Stimulated activated naive CD8-positive, alpha-beta T cell treated with anti-CD3 and anti-CD28 coated beads, Interleukin-15, amount 100 ng/mL, for 72 hours (primary cell): ENCODE results near the gene PLCB2.

Experiments
- ATAC-seq: fragments of 150-1000 bp; cut with Tn5 transposase; 2 replicates; pipeline ENCODE4 v1.10.0; 2021; ENCODE audit warnings: mild to moderate bottlenecking, moderate library complexity
- DNase-seq, 2 donors: peaks; one replicate each; pipeline ENCODE4 v3.0.0; 2021 to 2022
- H3K27ac Mint-ChIP-seq, 2 donors: one replicate each; pipeline ENCODE4 v1.8.0; 2022; ENCODE audit warnings: mild to moderate bottlenecking in 2 of 2, mixed read lengths in 2 of 2, moderate library complexity in 2 of 2
- H3K27me3 Mint-ChIP-seq: one replicate; pipeline ENCODE4 v1.8.0; 2022; ENCODE audit warnings: mixed read lengths
- H3K4me1 Mint-ChIP-seq: one replicate; pipeline ENCODE4 v1.8.0; 2022; ENCODE audit warnings: mild to moderate bottlenecking, mixed read lengths
- H3K4me3 Mint-ChIP-seq, 2 donors: one replicate each; pipeline ENCODE4 v1.8.0; 2022; ENCODE audit warnings: mild to moderate bottlenecking in 2 of 2, mixed read lengths in 2 of 2, moderate library complexity in 1 of 2
- H3K9me3 Mint-ChIP-seq, 2 donors: one replicate each; pipeline ENCODE4 v1.8.0; 2022; ENCODE audit warnings: mixed read lengths in 2 of 2

The PLCB2 gene

DNA sequence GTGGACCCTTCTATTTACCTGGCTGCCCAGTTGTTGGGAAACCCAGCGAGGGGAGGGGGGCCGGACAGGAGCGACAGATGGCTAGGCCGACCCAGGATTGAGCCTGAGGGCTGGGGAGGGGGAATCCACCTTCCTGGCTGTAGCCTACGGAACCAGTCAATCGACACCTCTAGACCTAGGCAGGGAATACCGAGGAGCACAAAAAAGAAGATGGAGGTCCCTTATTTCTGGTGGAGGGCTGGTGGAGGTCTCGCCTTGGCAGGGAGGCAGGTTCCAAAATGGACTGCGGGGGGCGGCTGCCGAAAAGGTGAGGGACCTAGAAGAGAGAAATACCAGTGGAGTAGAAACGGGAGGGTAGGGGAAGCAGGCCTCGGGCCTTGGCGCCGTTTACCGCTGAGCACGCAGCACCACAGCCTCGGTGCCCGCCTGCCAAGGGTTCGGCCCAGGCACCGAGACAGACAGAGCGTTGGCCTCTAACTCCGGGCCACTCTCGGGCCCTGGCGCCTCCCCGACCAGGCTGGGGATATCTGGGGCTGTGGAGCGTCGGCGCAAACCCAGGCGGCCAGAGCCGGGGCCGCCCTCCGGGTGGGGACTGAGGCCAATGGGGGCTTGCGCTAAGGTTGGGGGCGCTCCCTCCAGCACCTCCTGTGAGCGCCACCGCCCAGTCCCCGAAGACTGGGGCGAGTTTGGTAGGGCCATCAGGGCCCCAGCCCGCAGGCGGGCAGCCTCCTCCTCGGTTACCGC is 26.5 kb downstream of the PLCB2 start:
- H3K27ac Mint-ChIP-seq = no peak overlapping the region
- H3K9me3 Mint-ChIP-seq = no peaks in the 10 kb centered on the region
- H3K4me3 Mint-ChIP-seq = peak overlapping the region; percentile 17 to 63
- H3K27me3 Mint-ChIP-seq = peaks cover 71% of the 10 kb centered on the region
- ATAC-seq (peak; percentile 7), DNase-seq (no peak)
- H3K4me1 Mint-ChIP-seq = peaks cover 22% of the 10 kb centered on the region

DNA sequence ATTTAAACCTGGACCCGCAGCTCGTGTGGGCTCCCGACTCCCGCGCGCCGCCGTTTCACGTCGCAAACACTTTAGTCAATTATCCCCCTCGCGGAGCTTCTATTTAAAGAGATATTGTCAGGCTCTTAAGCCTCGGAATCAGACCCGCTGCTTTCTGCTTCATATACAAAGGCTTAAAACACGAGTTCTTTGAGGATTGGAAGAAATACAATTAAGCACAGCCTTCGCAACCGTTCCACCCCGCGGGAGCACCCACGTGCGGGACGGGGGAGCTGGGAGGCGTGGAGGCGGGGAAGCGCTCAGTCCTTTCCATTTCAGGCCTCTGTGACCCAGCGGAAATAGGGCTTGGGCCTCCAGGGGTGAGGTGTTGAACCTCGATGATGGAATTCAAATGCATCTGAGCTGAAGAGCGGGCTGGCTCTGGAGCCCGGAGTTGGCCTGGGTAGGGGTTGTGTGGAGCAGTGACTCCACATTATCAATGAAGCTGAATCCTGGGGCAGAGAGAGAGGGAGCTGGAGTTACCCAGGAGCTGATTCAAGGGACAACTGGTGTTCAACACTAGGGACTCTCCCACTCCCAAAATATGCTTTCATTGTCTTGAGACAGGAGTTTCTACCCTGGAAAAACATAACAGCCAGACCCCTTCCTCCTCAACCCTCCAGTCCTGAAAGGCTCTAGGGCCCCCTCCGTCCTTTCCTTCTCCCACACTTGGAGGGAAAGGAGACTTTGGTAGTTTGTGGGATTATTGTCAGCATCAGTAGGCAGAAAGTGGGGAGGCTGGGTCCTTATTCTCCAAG is 27.3 kb downstream of the PLCB2 start:
- H3K27ac Mint-ChIP-seq = no peak overlapping the region
- H3K4me3 Mint-ChIP-seq = peak overlapping the region in 1 of 2 donors; percentile 63
- no peak for DNase-seq
- no peaks in the 10 kb centered on the region for H3K9me3 Mint-ChIP-seq
- H3K4me1 Mint-ChIP-seq = peaks cover 16% of the 10 kb centered on the region
- H3K27me3 Mint-ChIP-seq = peaks cover 77% of the 10 kb centered on the region
- ATAC-seq = no peak

DNA sequence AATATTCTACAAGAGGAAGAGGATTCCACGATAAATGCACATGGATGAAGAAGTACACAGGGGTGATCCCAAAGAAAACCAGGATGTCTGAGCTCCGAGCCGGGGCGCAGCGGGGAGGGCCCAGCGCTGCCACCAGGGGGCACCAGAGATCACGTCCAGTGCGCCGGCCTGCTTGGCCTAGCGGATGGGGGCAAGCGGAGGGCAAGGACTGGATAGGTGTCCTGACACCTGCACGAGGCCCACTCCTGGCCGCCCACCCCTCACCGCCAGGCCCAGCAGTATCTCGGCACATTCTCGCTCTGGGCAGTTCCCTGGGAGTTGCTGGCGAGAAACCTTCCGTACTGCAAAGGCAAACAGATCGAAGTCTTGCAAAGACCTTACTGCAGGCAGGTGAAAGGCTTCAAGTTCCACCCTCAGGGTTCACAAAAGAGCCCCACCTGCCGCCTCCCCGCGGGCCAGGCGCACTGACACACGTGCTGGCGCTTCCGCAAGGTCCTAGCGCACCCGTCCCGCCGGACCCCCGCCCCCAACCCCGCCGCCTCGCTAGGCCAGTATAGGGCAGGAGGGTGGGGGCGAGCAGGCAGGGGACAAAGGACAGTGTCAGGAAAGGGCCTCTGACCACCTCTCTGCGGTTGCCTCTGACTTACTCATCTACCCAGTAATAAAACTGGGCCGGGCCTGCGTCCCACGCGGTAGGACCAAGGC is 28.1 kb downstream of the PLCB2 start:
- Mint-ChIP-seq H3K27ac (no peak overlapping the region), H3K4me1 (peaks cover 20% of the 10 kb centered on the region), H3K27me3 (peaks cover 77% of the 10 kb centered on the region), H3K4me3 (no peak overlapping the region), H3K9me3 (no peaks in the 10 kb centered on the region)
- peak; percentile 69 to 73 for DNase-seq
- peak; percentile 42 for ATAC-seq

DNA sequence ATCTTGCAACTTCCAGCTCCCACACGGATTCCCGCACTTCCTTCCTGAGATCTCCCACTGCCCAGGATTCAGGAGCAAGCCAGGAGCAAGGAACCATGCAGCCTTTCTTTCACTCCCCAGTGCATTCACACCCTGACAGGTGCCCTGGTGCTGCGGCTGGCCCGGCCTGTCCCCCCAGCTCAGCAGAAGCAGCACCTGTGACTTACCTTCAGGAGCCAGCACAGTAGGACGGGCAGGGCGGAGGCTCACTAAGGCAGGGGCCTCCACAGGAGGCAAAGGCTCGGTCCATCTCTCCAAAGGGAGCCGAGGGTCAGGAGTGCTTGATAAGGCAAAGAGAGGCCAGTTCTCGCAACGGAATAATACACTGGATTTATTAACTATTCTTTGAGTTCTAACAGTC is 29.7 kb downstream of the PLCB2 start:
- no peaks in the 10 kb centered on the region for H3K9me3 Mint-ChIP-seq
- H3K27me3 Mint-ChIP-seq = peaks cover 64% of the 10 kb centered on the region
- no peak for DNase-seq
- no peak for ATAC-seq
- no peak overlapping the region for H3K27ac Mint-ChIP-seq
- H3K4me1 Mint-ChIP-seq = peaks cover 23% of the 10 kb centered on the region
- no peak overlapping the region for H3K4me3 Mint-ChIP-seq

DNA sequence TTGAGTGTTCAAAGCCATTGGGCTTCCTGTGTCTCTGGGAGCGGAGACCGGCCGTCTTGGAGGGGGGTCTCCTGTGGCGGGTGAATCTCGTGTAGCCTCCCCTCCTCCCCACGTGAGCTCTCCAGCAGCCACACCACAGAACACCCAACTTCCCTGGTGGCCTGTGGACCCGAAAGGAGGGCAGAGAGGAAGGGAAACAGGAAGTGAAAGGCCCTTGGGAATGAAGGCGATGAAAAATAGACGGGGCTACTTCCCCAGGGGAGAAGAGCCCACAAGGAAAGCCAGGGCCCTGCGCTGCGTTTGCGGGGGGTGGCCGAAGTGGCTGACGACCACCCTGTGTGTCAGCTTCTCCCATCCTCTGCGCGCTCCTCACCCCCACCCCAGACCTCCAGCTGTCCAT is 30.3 kb downstream of the PLCB2 start:
- DNase-seq = no peak

DNA sequence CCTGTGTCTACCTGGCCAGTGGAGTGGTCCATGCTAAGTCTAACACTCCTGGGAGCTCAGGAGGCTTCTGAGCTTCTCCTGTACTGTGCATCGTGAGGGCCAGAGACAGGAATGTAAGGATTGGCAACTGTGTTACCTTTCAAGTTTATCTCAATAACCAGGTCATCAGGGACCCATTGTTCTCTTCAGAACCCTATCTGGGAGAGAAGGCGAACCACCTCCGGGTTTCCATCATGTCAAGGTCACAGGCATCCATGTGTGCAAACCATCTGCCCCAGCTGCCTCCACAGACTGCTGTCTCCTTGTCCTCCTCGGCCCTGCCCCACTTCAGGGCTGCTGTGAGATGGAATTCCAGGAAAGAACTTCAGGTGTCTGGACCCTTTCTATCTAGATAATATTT is 30.8 kb downstream of the PLCB2 start:
- H3K27ac Mint-ChIP-seq = no peak overlapping the region

More for the DNA sequence above, 30.3 kb downstream of the PLCB2 start:
- H3K27me3 Mint-ChIP-seq = peaks cover 58% of the 10 kb centered on the region
- no peak for ATAC-seq
- H3K9me3 Mint-ChIP-seq = no peaks in the 10 kb centered on the region
- H3K27ac Mint-ChIP-seq = no peak overlapping the region
- H3K4me1 Mint-ChIP-seq = peaks cover 23% of the 10 kb centered on the region
- H3K4me3 Mint-ChIP-seq = no peak overlapping the region

DNA sequence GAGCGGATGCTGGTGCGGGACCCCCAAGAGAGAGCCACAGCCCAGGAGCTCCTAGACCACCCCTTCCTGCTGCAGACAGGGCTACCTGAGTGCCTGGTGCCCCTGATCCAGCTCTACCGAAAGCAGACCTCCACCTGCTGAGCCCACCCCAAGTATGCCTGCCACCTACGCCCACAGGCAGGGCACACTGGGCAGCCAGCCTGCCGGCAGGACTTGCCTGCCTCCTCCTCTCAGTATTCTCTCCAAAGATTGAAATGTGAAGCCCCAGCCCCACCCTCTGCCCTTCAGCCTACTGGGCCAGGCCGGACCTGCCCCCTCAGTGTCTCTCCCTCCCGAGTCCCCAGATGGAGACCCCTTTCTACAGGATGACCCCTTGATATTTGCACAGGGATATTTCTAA is 31.8 kb downstream of the PLCB2 start:
- Mint-ChIP-seq H3K4me3 (no peak overlapping the region), H3K27me3 (peaks cover 52% of the 10 kb centered on the region), H3K9me3 (no peaks in the 10 kb centered on the region), H3K4me1 (peaks cover 19% of the 10 kb centered on the region), H3K27ac (no peak overlapping the region)
- DNase-seq (no peak), ATAC-seq (no peak)

More for the DNA sequence above, 30.8 kb downstream of the PLCB2 start:
- Mint-ChIP-seq H3K27me3 (peaks cover 58% of the 10 kb centered on the region), H3K9me3 (no peaks in the 10 kb centered on the region), H3K4me1 (peaks cover 23% of the 10 kb centered on the region), H3K4me3 (no peak overlapping the region)
- ATAC-seq = no peak
- DNase-seq = no peak

DNA sequence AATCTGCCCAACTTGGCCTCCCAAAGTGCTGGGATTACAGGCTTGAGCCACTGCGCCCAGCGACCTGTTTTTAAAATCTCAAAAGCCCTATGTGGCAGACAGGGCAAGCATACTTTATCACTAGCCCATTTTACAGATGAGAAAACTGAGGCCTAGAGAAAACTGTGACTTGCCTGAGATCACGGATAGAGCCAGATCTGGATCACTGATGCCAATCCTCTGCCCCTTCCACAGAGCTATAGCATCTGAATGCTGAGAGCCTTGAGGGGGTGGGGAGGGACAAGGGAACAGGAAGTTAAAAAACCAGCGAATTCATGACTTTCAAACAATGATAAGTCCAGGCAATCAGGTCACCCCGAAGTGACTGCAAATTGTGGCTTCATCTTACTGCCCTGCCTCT is 32.2 kb downstream of the PLCB2 start:
- H3K4me3 Mint-ChIP-seq = no peak overlapping the region
- ATAC-seq = no peak
- peaks cover 48% of the 10 kb centered on the region for H3K27me3 Mint-ChIP-seq
- H3K27ac Mint-ChIP-seq = no peak overlapping the region
- H3K4me1 Mint-ChIP-seq = peaks cover 17% of the 10 kb centered on the region
- no peaks in the 10 kb centered on the region for H3K9me3 Mint-ChIP-seq
- DNase-seq = no peak

DNA sequence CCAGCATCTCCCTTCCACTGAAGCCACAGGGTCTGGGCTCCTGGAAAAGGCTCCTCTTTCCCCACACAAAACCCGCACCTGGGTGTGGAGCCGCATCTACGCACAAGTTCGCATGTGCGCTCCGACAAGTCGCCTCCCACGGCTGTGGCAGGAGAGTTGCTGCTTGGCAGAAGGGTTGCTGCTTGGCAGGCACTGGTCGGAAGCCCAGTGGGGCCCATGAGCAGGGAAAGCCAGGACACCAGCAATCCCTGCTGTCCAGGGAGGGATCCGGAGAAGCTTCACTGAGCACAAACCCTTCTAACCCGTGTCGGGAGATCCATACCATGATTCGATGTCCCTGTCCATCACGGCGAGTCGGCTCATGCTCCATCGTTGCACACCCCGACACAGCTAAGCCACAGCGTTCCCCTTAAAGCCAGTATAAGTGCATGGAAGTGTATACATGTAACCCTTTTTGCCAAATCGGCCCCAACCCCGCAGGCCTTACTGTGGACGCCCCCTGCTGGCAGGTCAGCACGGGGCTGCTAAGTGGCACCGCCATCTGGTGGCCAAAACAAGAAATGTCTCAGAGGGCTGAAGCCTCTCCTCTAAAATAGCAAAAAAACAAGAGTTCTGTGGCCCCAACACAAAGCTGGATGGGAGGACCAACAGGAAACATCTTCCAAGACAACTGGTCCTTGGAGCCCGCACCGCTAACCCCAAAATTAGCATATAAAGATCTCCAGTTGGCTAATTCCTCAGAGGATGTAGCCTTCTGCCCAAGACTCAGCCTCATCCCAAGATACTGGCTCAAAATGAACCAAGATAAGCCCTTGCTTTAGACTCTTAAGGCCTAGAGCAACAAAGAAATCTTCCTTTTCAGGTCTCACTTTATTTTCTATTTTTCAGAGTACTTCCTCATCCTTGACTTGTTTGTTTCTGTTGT is 33.1 kb downstream of the PLCB2 start:
- H3K27ac Mint-ChIP-seq = no peak overlapping the region
- peaks cover 17% of the 10 kb centered on the region for H3K4me1 Mint-ChIP-seq
- peaks cover 39% of the 10 kb centered on the region for H3K27me3 Mint-ChIP-seq
- DNase-seq (peak; percentile 88 to 89), ATAC-seq (peak; percentile 66)
- no peak overlapping the region for H3K4me3 Mint-ChIP-seq
- no peaks in the 10 kb centered on the region for H3K9me3 Mint-ChIP-seq

DNA sequence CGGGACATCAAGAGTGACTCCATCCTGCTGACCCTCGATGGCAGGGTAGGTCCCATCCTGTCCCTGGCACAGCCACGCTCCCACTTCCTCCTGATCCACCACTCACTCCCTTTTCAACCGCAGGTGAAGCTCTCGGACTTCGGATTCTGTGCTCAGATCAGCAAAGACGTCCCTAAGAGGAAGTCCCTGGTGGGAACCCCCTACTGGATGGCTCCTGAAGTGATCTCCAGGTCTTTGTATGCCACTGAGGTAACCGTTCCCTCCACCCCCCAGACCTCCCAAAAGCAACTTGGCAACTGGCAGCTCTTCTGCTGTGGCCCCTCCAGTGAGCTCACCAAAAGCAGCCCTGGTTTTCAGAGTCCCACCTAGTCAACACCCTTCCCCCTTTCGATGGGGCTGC is 34.3 kb downstream of the PLCB2 start:
- Mint-ChIP-seq H3K4me1 (peaks cover 17% of the 10 kb centered on the region), H3K27ac (peak overlapping the region in 1 of 2 donors; percentile 54), H3K27me3 (peaks cover 27% of the 10 kb centered on the region), H3K4me3 (no peak overlapping the region), H3K9me3 (no peaks in the 10 kb centered on the region)
- DNase-seq (no peak), ATAC-seq (no peak)

DNA sequence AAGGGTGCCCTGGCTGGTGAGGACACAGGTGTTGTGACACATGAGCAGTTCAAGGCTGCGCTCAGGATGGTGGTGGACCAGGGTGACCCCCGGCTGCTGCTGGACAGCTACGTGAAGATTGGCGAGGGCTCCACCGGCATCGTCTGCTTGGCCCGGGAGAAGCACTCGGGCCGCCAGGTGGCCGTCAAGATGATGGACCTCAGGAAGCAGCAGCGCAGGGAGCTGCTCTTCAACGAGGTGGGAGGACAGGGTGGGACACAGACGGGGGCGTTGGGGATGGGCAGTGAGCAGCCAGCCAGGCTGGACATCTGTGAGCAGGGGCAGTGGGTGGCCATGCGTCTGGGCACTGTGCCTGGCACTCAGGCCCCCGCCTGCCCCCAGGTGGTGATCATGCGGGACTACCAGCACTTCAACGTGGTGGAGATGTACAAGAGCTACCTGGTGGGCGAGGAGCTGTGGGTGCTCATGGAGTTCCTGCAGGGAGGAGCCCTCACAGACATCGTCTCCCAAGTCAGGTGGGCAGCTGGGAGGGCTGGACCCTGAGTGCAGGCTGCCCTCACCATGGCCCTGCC is 35.2 kb downstream of the PLCB2 start:
- DNase-seq (no peak), ATAC-seq (peak; percentile 36)
- H3K4me3 Mint-ChIP-seq = no peak overlapping the region
- no peaks in the 10 kb centered on the region for H3K9me3 Mint-ChIP-seq
- H3K27me3 Mint-ChIP-seq = peaks cover 19% of the 10 kb centered on the region
- H3K27ac Mint-ChIP-seq = no peak overlapping the region
- H3K4me1 Mint-ChIP-seq = peaks cover 17% of the 10 kb centered on the region

DNA sequence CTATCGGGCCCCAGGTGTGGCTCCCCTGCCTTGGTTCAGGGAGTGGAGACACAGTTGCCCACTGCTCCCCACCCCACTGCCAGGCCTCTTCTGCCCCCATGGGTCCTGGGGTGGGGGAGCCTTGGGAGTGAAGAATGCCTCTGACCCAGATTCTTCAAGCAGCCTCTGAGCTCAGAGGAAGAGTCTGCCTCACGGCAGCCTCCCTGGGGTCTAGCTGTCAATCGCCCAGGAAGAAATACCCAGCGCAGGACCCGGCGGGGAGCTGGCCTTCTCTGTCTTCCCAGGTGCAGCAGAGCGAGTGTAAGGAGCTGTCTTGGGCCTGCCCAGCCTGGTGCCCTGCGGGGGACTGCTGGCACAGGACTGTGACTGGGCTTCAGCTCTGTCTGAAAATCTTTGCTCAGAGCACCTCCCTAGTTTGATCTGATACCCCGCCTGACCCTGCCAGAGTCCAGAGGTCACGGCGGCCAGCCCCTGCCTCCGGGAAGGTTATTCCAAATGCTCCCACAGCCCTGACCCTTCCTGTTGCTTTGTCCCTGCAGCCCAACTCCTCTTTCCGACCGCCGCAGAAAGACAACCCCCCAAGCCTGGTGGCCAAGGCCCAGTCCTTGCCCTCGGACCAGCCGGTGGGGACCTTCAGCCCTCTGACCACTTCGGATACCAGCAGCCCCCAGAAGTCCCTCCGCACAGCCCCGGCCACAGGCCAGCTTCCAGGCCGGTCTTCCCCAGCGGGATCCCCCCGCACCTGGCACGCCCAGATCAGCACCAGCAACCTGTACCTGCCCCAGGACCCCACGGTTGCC is 35.9 kb downstream of the PLCB2 start:
- Mint-ChIP-seq H3K27ac (peak overlapping the region in 1 of 2 donors; percentile 34), H3K27me3 (peaks cover 12% of the 10 kb centered on the region), H3K4me1 (peaks cover 11% of the 10 kb centered on the region), H3K4me3 (no peak overlapping the region), H3K9me3 (no peaks in the 10 kb centered on the region)
- DNase-seq (no peak), ATAC-seq (no peak)

DNA sequence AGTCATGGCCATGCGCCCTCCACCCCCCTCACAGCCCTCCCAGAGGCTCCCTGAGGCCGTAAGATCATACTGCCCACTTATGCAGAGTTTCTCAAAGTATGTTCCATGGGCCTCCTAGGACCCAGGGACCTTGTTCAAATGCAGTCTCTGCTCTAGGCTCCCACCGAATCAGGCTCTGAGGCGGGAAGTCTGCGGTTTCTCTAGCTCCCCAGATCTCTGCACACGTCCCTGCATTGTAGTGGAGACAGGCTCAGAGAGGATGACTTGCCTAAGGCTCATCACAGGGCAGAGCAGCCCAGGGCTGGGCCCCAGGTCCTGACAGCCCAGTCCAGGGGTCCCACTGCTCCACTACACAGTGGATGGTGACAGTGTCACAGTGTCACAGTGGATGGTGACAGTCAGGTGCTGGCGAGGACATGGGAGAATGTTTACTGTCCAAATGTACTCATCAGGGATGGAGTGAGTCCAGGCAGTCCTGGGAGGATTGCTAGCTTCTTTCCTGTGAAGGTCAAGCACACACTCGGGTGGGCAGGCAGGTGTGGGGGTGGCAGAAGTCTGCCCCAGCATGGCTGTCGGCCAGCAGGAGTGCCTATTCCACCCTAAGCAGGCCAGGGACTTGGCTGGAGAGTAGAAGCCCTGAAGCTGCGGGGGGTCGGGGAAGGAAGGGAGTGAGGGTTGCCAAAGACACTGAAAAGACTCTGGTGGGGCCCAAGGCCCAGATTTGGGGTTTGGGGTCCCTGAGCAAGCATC is 37.3 kb downstream of the PLCB2 start:
- Mint-ChIP-seq H3K4me1 (peaks cover 8% of the 10 kb centered on the region), H3K27ac (no peak overlapping the region), H3K4me3 (no peak overlapping the region), H3K9me3 (no peaks in the 10 kb centered on the region), H3K27me3 (no peaks in the 10 kb centered on the region)
- DNase-seq (no peak), ATAC-seq (no peak)
